ENCODE results near the gene GMPR2.

GRCh38 chr14:24259282-24260025 is 26.7 kb downstream of the GMPR2 start:
- TF ChIP-seq, protein P1, sequence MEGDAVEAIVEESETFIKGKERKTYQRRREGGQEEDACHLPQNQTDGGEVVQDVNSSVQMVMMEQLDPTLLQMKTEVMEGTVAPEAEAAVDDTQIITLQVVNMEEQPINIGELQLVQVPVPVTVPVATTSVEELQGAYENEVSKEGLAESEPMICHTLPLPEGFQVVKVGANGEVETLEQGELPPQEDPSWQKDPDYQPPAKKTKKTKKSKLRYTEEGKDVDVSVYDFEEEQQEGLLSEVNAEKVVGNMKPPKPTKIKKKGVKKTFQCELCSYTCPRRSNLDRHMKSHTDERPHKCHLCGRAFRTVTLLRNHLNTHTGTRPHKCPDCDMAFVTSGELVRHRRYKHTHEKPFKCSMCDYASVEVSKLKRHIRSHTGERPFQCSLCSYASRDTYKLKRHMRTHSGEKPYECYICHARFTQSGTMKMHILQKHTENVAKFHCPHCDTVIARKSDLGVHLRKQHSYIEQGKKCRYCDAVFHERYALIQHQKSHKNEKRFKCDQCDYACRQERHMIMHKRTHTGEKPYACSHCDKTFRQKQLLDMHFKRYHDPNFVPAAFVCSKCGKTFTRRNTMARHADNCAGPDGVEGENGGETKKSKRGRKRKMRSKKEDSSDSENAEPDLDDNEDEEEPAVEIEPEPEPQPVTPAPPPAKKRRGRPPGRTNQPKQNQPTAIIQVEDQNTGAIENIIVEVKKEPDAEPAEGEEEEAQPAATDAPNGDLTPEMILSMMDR (IDR thresholded peaks at IDR 0.05; ENCODE audit: insufficient read depth, low read length), result no peak
- TF ChIP-seq, protein P2, sequence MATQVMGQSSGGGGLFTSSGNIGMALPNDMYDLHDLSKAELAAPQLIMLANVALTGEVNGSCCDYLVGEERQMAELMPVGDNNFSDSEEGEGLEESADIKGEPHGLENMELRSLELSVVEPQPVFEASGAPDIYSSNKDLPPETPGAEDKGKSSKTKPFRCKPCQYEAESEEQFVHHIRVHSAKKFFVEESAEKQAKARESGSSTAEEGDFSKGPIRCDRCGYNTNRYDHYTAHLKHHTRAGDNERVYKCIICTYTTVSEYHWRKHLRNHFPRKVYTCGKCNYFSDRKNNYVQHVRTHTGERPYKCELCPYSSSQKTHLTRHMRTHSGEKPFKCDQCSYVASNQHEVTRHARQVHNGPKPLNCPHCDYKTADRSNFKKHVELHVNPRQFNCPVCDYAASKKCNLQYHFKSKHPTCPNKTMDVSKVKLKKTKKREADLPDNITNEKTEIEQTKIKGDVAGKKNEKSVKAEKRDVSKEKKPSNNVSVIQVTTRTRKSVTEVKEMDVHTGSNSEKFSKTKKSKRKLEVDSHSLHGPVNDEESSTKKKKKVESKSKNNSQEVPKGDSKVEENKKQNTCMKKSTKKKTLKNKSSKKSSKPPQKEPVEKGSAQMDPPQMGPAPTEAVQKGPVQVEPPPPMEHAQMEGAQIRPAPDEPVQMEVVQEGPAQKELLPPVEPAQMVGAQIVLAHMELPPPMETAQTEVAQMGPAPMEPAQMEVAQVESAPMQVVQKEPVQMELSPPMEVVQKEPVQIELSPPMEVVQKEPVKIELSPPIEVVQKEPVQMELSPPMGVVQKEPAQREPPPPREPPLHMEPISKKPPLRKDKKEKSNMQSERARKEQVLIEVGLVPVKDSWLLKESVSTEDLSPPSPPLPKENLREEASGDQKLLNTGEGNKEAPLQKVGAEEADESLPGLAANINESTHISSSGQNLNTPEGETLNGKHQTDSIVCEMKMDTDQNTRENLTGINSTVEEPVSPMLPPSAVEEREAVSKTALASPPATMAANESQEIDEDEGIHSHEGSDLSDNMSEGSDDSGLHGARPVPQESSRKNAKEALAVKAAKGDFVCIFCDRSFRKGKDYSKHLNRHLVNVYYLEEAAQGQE (IDR thresholded peaks at IDR 0.05; ENCODE audit: insufficient replicate concordance, low read depth), result no peak
- TF ChIP-seq GABPA (IDR thresholded peaks at IDR 0.05; ENCODE audit: low read depth), result no peak

All from HL-60 (cell line).